GM18526 (cell line): Measurements from ENCODE around the gene CNTN5.

Source experiments
- POLR2A ChIP-seq: IDR thresholded peaks from 3 replicates; pipeline ENCODE4 v1.6.1; 2011; ENCODE audit not compliant: insufficient read length; ENCODE audit errors: extremely low read depth

Gene CNTN5

DNA sequence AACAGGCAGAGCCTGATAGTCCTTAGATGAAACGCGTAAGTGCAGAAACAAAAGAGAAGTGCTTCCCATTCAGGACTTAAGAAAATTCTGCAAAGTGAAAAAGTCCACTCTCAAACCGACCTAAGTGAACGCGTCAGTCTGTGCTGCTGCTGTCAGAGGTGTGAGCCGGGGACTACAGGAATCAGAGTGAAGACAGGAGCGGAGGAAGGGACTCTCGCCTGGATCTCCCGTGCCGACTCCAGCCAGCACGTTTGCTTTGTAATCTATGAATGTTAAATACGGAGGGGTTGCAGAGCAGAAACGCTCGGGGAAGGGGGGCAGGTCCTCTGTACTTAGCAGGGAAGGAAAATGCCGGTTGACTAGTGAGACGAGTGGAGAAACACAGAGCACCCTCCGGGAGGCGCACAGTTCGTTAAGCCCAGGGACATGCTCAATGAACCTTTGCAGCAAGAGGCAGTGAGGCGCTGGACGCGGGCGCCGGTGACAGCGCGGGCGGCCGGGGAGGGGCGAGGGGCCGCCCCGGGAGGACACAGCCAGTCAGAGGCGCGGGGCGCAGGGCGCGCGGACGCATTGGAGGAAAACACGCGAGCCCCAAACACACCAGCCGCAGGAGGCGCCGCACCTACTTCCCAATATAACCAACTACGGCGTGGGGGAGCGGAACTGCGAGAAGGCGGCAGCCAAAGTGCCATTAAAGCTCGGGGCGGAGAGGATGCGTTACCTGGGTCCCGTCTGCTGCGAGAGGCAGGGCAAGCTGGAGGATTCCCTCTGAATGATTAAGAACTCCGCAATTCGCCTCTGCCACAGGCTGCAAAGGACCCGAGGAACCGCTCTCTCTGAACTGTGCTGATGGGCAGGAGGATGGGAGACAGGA, at the start of gene CNTN5:
TSS of gene CNTN5 (plus strand) at position 598 of the 874 bp plus-strand sequence.
- no peak for TF ChIP-seq POLR2A

DNA sequence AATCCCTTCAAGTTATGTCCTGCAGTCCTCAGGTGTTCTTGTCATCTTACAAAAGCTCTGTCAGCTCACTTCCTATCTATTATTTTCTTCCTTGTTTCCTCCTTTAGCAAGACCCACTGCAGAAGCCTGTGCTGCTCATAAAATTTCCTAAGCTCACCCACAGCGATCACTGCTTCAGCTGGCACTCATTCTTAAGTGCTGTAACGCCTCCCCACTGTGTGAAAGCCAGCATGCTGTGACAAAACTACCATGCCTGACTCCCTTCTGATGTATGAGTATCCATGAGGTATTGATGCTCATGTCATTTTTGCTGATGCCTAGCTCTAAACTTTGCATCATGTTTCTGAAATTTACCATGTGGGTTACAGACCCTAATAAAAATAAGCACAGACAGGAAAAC, 41.5 kb upstream of the CNTN5 start:
- no peak for TF ChIP-seq POLR2A

DNA sequence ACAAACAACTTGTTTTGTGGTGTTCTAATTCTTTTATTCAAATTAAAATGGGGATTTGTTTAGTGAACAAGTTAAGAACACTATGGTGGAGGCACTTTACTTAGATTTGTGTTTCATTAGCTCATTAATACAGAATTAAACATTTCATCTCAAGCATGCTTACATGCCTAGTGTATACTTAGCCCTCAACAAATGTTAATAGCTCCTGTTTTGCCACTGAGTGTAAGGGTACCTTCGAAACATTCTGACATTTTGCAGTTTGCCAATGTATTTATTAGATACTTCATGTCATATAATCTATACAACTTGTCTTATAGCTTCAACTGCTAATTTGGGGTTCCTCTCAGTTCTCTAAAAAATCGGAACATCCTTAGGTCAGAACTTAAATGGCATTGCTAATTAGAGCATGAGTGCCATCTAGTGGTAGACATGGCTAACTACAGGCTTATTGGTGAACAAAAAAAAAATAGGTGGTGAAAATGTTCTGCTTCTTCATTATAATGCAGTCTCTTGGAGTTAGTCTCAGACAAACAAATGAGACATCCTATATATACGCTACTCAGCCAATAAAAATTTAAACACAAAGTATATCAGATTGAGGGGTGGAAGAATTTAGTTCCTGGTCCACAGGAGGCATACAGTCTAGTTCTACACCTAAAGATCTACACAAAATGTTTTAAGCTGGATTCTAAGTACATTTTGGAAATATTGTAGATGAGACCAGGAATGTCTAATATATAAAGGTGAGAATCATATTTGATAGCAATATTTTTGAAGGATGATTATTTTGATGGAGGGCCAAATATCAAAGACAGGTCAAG, 4.9 kb upstream of the CNTN5 start:
- TF ChIP-seq POLR2A, result no peak

GRCh38 chr11:99019696-99020095, 1.1 kb upstream of the CNTN5 start:
- no peak for TF ChIP-seq POLR2A

GRCh38 chr11:99037057-99037456, 16.3 kb downstream of the CNTN5 start:
- TF ChIP-seq POLR2A, result no peak

DNA sequence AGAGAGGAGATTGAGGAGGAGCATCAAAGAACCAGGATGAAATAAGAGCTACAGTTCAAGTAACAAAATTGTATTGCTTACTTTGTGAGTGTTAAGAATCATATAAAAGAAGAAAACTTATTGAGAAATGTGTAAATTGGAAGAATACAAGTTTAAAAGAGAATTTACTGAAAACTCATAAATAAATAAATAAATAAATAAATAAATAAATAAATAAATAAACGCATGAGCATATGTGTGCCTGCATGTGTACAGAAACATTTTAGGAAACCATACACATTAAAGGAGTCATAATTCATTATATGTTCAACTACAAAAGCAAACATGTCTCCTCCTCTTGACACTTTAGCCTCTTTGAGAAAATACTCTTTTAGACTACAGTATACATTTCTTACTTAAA, 42.6 kb downstream of the CNTN5 start:
- TF ChIP-seq POLR2A, result no peak

- TF ChIP-seq POLR2A, result no peak
Observed at GRCh38 chr11:99065121-99065520, 44.4 kb downstream of the CNTN5 start.

DNA sequence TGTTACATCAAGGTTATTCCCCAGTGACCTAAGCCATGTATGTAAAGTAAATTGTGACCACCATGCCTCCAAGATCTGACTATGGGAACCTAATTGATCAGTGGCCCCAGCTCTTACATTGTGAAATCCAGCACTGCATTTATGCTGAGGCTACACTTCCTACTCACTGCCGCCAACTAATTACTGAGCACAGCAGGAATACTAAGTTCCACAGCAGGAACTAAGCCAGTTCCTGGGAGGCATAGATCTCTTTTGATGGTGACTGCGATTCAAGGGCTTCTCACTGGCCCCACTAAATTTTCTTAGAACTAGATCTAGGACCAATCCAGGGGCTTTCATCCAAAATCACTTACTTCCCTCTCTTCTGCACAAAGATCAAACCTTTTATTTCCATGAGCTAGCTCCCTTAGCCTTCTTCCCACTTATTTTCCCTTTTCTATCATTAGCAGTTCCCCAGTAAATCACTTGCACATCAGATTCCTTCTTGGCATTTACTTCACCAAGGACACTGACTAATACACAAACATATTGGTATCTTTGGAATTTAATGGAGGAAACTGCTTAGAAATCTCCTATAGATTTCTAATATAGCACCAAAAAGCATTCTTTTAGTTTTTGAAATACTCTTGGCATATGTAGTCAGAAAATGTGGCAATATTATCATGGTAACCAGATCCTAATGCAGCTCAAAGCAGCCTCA, 46.0 kb downstream of the CNTN5 start:
- TF ChIP-seq POLR2A, result no peak

- TF ChIP-seq POLR2A, result no peak
Observed at GRCh38 chr11:99068832-99069231, 48.1 kb downstream of the CNTN5 start.

DNA sequence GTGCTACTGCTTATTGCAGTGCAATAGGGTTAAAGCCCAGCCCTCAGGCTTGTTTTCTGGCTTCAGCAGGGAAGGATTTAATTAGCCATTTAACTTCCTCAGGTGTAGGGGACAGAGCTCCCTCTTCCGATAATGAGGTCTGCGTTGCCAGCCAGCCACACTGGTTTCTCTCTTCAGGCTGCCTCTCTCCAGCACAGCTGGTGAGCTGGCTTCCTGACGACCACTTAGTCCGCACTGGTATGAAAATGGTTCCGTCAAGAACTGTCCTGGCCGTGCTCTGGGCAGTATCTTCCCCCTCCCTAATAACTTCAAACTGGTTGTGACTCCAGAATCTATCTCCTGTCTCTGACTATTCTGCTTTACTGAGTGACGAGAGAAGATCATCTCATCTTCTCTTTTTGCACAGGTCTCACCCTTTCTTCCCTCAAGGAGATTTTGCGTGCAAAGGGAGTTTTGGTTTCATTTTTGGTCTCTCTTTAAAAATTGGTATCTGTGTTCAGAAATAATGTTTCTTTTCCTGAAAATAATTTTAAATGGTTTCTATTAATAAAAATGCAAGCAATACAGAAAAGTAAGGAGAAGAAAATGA, 49.2 kb downstream of the CNTN5 start:
- TF ChIP-seq POLR2A, result no peak

DNA sequence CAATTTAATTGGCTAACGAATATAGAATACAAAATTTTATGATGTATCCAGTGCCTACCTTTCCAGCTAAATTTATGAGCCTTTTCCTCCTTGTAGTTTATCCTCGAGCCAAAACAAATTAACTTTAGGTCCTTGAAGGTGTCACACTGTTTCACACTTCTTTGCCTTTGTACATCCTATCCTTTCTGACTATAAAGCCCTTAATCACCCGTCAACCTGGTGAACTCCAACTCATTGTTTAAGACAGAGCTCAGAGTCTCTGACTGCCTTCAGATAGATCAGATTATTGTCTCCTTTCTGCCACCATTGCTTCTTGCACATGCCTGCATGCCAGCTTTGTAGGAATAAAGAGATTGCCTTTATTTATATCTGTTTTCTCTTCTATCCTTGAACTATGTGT, 58.8 kb downstream of the CNTN5 start:
- no peak for TF ChIP-seq POLR2A

DNA sequence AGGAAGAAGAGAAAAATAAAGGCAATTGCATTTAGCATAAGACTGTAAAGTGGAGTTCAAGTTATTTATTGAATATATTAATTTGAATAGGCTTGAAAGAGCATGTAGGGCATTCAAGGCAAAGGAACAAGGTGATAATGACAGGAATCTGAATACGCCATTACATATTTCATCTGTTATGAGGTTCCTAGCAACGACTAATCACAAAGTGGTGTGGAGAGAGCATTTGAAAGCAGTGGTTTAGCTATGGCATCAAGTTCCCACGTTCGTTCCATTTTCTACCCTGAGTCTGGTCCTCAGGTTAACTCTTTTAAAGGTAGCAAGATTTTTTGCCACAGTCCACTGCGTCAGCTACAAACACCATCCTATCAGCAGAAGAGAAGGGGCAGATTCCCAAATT, 59.4 kb downstream of the CNTN5 start:
- no peak for TF ChIP-seq POLR2A

- no peak for TF ChIP-seq POLR2A
Observed at GRCh38 chr11:99098258-99098657, 77.5 kb downstream of the CNTN5 start.

- no peak for TF ChIP-seq POLR2A
Observed at GRCh38 chr11:99098751-99099150, 78.0 kb downstream of the CNTN5 start.

DNA sequence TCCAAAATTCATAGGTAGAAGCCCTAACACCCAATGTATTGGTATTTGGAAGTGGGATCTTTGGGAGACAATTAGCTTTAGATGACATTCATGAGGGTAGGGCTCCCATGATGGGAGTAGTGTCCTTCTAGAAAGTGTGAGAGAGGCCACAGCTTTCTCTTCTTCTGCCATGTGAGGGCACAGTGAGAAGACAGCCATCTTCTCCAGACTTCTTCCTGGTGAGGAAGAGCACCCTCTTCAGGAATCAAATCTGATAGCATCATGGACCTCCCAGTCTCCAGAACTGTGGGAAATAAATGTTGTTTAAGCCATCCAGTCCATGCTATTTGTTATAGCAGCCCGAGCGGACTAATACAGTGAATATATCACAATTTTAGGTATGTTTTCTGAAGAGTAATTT, 96.9 kb downstream of the CNTN5 start:
- TF ChIP-seq POLR2A, result no peak
